ENCODE measurements around the gene KRTAP27-1.

Gene KRTAP27-1, protein sequence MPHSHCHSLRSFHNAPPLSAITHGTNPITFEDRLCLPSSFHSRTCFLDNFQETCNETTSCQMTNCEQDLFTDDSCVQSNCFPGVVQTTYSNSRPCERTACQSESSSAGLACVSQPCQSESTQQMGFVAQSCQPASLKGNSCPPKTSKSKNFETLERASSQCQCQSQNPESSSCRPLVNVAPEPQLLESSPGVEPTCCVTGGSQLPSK

GRCh38 chr21:30337276-30337744, at the start of gene KRTAP27-1:
TSS of gene KRTAP27-1 (minus strand) at chr21:30337694. CDS start at chr21:30337668, 26 bp downstream.
- no peak for DNase-seq (ENCODE audit: low read depth, low spot score)

DNA sequence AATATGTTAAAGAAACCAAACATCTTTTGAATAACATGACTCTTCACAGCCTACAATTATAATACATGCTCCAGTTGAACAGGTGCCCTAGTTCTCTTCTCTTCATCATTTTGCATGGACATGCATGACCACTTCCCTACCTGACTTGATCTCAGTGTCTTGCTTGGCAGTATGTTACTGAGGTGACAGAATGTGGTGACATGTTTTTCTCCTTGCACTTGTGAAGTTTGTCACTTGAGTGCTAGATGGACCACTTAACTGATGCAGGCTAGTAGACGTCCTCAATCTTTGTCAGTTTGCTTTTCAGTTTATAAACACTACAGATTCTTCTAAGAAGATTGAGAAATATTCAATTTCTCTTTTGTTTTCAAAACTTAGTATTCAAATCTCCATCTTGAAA, 44.7 kb upstream of the KRTAP27-1 start:
- no peak for DNase-seq (ENCODE audit: low read depth, low spot score)

- no peak for DNase-seq (ENCODE audit: low read depth, low spot score)
Observed at GRCh38 chr21:30372139-30372770, 34.8 kb upstream of the KRTAP27-1 start, which contains the start of gene KRTAP13-2. TSS of gene KRTAP13-2 (minus strand) at chr21:30372271. CDS start at chr21:30372213, 58 bp downstream.

DNA sequence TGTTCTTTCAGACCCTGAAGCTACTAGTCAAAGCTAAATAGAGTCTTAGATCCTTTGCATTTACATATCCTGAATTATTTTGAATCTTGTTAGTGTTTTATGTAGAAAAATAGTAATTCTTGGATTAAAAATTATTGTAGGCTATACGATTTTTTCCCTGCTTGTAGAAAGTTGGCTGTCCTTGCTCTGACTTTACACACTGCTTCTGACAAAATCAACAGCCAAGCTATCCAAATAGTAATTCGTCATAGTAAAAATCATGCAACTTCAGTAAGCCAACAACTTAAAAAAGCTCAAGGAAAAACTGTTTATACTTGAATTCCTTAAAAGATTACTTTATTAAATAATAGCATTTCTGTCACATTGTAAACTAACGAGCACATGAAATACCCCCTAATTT, 18.4 kb upstream of the KRTAP27-1 start:
- no peak for DNase-seq (ENCODE audit: low read depth, low spot score)

- DNase-seq (ENCODE audit: low read depth, low spot score) = no peak
Observed at GRCh38 chr21:30354308-30355005, 17.0 kb upstream of the KRTAP27-1 start.

DNA sequence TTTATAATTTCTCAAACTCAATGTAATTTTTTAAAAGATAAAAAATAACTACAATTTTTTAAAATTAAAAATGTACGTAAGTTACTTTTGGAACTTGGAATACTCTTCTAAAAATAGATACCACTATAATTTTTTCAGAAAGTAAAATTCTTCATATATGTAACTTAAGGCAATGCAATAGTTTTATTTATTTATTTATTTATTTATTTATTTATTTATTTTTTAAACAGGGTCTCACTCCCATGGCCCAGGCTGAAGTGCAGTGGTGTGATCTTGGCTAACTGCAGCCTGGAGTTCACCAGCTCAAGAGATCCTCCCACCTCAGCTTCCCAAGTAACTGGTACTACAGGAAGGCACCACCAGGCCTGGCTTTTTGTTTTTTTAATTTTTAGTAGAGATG, 14.0 kb upstream of the KRTAP27-1 start:
- no peak for DNase-seq (ENCODE audit: low read depth, low spot score)

DNA sequence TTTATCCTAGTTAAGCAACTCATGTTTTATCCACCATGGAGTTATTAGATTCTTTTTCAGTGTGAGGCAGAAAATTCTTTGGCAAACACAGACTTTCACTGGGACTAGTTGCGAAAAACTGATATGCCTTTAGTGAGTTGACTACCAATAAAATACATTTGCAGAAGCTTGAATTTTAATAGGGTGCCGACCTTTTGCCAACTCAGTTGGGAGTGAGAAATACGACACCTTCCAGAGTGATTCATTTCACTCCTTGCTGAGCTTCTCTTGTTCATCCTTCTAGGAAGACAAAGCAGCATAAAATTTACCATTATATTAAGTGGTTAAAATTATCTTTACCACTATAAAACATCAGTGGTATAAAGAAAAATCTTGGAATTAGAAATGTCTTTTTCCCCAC, 12.1 kb upstream of the KRTAP27-1 start:
- DNase-seq (ENCODE audit: low read depth, low spot score) = no peak

DNA sequence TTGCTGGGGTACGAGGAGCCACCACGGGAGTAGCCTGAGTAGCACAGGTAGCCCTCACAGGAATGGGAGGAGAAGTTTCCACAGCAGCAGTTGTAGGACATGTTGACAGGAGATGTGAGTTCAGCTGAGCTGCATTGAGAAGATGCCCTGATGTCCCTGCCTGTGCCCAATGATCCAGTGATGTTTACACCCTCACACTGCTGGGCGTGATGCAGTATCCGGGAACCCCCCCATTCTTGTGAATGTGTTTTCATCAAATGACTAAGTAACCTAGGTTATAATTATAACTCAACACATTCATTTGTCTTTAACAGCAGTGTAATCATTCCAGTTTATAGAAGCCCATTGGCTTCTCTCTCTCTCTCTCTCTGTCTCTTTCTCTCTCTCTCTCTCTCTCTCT, 11.0 kb upstream of the KRTAP27-1 start, which contains the start of gene KRTAP23-1:
KRTAP23-1 (minus strand) TSS at position 101 of the 400 bp plus-strand sequence; CDS start at position 101, 0 bp downstream.
- no peak for DNase-seq (ENCODE audit: low read depth, low spot score)

DNA sequence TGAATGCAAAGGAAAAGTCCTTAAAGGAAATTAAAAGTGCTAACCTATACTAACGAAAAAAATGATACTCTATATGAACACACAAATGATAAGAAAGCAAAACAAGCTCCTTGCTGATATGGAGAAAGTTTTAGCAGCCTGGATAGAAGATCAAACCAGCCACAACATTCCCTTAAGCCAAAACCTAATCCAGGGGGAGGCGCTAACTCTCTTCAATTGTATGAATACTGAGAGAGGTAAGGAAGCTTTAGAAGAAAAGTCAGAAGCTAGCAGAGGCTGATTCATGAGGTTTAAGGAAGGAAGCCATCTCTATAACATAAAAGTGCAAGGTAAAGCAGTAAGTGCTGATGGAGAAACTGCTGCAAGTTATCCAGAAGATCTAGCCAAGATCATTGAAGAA, 7.5 kb upstream of the KRTAP27-1 start:
- no peak for DNase-seq (ENCODE audit: low read depth, low spot score)

- peak; percentile 1 for DNase-seq (ENCODE audit: low read depth, low spot score)
Observed at GRCh38 chr21:30340714-30341573, 3.5 kb upstream of the KRTAP27-1 start.

- DNase-seq (ENCODE audit: low read depth, low spot score) = no peak
Observed at GRCh38 chr21:30338717-30339116, 1.2 kb upstream of the KRTAP27-1 start.

- DNase-seq (ENCODE audit: low read depth, low spot score) = no peak
Observed at GRCh38 chr21:30337772-30338171, 278 bp upstream of the KRTAP27-1 start.

- DNase-seq (ENCODE audit: low read depth, low spot score) = no peak
Observed at GRCh38 chr21:30336596-30336995, 898 bp downstream of the KRTAP27-1 start.

DNA sequence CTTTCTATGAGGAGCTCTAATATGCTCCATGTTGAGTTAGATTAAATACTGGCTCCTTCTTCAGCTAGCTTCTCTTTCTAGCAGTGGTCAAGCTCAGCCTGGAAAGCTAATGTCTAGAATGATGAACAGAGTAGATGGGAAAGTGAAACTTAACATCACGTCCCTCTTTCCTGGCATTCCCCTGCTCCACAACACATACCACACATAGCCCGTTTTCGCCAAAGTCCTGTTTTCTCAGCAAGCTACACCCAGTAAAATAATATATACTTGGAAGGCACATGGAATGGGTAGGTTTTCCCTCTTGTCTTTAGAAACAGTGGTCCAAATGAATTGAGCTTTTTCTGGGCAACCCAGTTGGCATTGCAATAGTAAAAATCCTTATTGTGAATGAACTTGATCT, 3.8 kb downstream of the KRTAP27-1 start:
- DNase-seq (ENCODE audit: low read depth, low spot score) = no peak

GRCh38 chr21:30332681-30333080, 4.8 kb downstream of the KRTAP27-1 start:
- DNase-seq (ENCODE audit: low read depth, low spot score) = no peak

GRCh38 chr21:30329203-30329875, 8.2 kb downstream of the KRTAP27-1 start:
- DNase-seq (ENCODE audit: low read depth, low spot score) = no peak

DNA sequence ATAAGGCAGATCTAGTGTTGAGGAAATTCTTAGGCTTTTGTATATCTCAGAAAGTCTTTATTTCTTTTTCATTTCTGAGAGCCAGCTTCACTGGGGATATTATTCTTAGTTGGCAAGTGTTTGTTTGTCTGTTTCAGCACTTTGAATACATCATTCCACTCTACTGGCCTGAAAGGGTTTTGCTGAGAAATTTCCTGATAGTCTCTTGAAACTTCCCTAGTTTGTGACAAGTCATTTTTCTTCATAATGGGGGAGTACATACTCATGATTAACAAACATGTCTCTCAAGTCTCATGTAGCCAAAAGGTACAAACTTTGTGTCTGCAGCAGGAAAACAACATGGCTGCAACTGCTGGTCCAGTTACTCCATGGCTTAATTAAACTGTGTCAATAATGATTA, 11.1 kb downstream of the KRTAP27-1 start:
- DNase-seq (ENCODE audit: low read depth, low spot score) = no peak

- DNase-seq (ENCODE audit: low read depth, low spot score) = no peak
Observed at GRCh38 chr21:30320215-30320614, 17.3 kb downstream of the KRTAP27-1 start, which contains the start of gene KRTAP26-1. TSS of gene KRTAP26-1 (minus strand) at chr21:30320315. CDS start at chr21:30320035, 280 bp downstream.

DNA sequence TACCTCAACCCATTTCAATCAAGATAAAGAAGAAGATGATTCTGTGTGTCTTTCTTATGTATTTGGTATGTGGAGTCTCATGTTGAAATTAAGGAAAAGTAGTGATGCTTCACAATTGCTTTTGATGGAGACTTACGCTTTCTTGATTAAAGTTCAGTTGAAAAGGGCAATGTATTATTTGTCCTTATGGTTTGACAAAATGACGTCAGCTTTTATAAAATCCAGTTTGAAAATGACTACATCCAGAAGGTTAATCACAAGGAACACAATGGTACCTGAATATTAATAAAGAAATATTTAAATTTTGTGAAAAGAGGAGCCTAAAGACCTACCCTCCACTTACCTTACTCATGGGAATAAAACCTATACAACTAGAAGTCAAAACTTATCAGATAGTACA, 21.8 kb downstream of the KRTAP27-1 start:
- no peak for DNase-seq (ENCODE audit: low read depth, low spot score)

DNA sequence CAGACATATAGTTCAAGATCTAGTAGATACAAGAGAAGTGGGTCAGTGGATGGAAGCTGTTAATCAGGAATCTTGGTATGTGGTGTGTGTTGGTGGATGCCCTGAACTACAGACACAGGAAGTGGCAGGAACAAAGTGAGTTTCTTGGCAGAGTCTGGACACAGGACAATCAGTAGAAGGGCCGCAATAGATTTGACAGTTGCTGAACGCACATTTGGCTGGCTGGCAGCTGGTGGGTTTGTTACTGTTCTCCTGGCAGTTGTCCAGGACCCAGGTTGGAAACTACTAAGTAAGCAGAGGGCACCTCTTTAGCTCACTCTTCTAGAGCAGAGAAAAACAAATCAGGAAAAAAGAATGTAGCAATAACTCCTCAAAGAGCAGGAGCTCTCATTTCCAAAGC, 30.6 kb downstream of the KRTAP27-1 start:
- DNase-seq (ENCODE audit: low read depth, low spot score) = no peak

DNA sequence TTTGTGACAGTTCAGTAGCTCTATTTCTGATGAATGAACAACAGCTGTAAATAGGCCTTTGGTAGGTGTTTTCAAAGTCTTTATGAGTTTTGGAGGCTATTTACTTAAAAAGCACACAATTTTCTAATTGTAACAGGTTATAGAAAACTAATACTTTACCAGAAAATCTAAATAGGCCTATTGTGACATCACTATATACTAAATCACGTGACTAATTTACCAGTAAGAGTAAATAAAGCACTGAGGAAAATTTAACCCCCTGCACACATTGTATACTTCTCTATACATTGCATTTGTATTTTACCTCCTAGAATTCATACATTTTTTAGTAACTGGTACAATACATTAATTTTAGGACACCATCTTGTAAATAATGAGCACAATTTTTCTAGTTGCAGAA, 32.4 kb downstream of the KRTAP27-1 start:
- DNase-seq (ENCODE audit: low read depth, low spot score) = no peak

Measured in ELF-1 (cell line).